Measurements from ENCODE around the gene CXCL13.
"Not testable (repeated sequence)": the region's sequence is repeated elsewhere in the genome, so short reads cannot be mapped to it uniquely, and the experiment has no call there.

CXCL13 gene, protein sequence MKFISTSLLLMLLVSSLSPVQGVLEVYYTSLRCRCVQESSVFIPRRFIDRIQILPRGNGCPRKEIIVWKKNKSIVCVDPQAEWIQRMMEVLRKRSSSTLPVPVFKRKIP

DNA sequence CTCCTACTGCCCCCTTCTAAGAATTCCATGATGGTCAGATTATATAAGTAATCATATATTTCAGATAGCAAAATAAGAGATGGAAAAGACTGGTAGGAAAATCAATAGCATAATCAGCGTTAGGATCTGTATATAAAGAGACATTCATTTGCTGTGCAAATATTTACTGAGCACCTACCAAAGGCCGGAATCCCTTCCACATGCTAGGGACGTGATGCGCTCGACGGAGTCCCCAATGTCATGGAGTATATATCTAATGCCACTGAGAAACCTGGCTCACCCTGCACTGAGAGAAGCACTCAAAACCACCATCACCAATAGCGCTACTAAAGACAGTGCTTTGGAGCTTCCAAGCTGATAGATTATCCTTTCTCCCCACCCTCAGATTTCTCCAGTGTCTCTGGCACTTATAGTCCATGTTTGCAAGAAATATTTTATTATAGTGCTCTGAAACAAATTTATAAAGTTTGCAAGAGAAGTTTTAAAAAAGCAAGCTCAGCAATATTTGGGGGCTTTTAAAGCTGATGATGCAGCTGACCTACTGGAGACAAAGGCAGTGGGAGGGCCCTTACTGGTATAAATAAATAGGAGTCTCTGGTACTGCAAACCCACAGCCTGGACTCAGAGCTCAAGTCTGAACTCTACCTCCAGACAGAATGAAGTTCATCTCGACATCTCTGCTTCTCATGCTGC is at the start of gene CXCL13:
CXCL13 (plus strand) TSS at position 611 of the 693 bp plus-strand sequence; CDS start at position 657, 46 bp downstream.
- TF ChIP-seq, protein P1, sequence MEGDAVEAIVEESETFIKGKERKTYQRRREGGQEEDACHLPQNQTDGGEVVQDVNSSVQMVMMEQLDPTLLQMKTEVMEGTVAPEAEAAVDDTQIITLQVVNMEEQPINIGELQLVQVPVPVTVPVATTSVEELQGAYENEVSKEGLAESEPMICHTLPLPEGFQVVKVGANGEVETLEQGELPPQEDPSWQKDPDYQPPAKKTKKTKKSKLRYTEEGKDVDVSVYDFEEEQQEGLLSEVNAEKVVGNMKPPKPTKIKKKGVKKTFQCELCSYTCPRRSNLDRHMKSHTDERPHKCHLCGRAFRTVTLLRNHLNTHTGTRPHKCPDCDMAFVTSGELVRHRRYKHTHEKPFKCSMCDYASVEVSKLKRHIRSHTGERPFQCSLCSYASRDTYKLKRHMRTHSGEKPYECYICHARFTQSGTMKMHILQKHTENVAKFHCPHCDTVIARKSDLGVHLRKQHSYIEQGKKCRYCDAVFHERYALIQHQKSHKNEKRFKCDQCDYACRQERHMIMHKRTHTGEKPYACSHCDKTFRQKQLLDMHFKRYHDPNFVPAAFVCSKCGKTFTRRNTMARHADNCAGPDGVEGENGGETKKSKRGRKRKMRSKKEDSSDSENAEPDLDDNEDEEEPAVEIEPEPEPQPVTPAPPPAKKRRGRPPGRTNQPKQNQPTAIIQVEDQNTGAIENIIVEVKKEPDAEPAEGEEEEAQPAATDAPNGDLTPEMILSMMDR (IDR thresholded peaks at IDR 0.05; ENCODE audit: borderline replicate concordance, control extremely low read depth, extremely low read depth, insufficient read depth, missing control alignments), result no peak
- in situ Hi-C loops (cut with MboI; ENCODE audit: low sequenced_read_pairs, unreplicated experiment), result loop anchor here (10.0 kb wide), 1 partner anchor 151 kb away; no protein-coding TSS in a partner anchor
- no peak for DNase-seq (ENCODE audit: low spot score)

DNA sequence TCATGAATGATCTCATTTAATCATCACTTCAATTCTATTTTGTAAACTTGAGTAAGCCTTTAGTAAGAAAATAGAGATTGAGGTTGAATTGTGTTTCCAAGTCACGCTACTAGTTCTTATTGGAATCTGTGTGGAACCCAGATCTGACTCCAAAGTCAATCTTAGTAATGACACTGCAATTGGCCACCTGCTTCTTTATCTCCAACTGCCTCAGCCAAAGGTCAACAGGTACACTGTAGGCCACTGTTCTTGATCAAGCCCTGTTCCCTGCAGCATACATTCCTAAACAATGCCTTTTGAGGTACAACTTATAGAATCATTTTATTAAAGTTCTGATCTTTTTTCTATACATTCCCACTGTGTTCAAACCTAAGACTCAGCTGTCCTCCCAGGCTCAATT is 45.5 kb upstream of the CXCL13 start:
- no peak for DNase-seq (ENCODE audit: low spot score)
- TF ChIP-seq, protein P1 (IDR thresholded peaks at IDR 0.05; ENCODE audit: borderline replicate concordance, control extremely low read depth, extremely low read depth, insufficient read depth, missing control alignments), result no peak
- in situ Hi-C loops (cut with MboI; ENCODE audit: low sequenced_read_pairs, unreplicated experiment), result no loop called here

DNA sequence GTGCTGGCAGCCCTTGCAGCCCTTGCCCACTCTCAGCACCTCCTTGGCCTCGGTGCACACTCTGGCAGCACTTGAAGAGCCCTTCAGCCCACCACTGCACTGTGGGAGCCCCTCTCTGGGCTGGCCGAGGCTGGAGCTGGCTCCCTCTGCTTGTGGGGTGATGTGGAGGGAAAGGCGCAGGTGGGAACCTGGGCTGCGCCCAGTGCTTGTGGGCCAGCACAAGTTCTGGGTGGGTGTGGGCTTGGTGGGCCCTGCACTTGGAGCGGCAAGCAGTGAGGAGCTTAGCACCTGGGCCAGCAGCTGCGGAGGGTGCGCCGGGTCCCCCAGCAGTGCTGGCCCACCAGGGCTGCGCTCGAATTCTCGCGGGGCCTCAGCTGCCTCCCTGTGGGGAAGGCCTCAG is 43.9 kb upstream of the CXCL13 start:
- in situ Hi-C loops (cut with MboI; ENCODE audit: low sequenced_read_pairs, unreplicated experiment); DNase-seq (ENCODE audit: low spot score): not testable (repeated sequence)

DNA sequence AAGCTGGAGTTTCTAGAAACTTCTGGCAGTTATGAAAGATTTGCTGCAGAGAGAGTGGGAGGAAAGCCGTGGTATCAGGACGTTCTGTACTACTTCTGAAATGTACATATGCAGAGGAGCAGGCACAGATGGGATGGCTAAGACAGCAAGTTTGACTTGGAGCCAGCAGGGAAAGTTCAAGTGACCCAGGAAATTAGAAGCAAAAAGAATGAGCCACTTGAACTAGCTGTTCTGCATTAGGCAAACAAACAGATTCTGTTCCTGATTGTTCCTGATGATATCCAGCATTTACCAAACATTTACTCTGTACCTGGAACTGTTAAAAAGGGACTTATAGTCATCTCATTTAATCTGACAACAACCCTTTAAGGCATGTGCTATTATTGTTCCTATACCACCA is 41.4 kb upstream of the CXCL13 start:
- no peak for DNase-seq (ENCODE audit: low spot score)
- TF ChIP-seq, protein P1 (IDR thresholded peaks at IDR 0.05; ENCODE audit: borderline replicate concordance, control extremely low read depth, extremely low read depth, insufficient read depth, missing control alignments), result no peak
- in situ Hi-C loops (cut with MboI; ENCODE audit: low sequenced_read_pairs, unreplicated experiment), result no loop called here

DNA sequence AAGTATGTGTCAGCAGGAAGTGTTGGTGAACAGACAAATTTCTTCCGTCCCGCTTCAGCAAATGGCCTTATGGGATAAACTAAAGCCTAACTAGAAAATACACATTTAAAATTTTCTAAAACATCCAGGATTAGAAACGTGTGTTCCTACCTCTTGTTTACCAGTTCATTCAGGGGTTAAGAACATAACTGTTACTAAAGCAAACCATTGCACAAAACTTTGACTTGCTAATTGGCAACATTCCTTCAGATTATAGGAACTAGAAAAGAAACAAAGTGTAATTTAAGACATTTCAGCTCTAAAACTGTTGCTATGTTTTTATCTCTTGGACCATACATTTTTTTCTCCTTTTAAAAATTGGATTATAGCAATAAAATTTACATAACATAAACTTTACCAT is 39.5 kb upstream of the CXCL13 start:
- TF ChIP-seq, protein P1 (IDR thresholded peaks at IDR 0.05; ENCODE audit: borderline replicate concordance, control extremely low read depth, extremely low read depth, insufficient read depth, missing control alignments), result no peak
- in situ Hi-C loops (cut with MboI; ENCODE audit: low sequenced_read_pairs, unreplicated experiment), result no loop called here
- no peak for DNase-seq (ENCODE audit: low spot score)

DNA sequence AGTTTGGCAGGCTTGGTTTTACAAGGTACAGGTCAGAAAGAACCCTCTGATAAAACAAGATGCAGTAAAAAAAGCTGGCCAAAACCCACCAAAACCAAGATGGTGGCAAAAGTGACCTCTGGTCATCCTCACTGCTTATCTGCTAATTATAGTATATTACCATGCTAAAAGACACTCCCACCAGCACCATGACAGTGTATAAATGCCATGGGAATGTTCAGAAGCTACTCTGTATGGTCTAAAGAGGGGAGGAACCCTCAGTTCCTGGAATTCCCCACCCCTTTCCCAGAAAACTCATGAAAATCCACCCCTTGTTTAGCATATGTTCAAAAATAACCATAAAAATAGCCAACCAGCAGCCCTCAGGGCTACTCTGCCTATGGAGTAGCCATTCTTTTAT is 38.1 kb upstream of the CXCL13 start:
- DNase-seq (ENCODE audit: low spot score), result no peak
- in situ Hi-C loops (cut with MboI; ENCODE audit: low sequenced_read_pairs, unreplicated experiment), result no loop called here
- TF ChIP-seq, protein P1 (IDR thresholded peaks at IDR 0.05; ENCODE audit: borderline replicate concordance, control extremely low read depth, extremely low read depth, insufficient read depth, missing control alignments), result no peak

DNA sequence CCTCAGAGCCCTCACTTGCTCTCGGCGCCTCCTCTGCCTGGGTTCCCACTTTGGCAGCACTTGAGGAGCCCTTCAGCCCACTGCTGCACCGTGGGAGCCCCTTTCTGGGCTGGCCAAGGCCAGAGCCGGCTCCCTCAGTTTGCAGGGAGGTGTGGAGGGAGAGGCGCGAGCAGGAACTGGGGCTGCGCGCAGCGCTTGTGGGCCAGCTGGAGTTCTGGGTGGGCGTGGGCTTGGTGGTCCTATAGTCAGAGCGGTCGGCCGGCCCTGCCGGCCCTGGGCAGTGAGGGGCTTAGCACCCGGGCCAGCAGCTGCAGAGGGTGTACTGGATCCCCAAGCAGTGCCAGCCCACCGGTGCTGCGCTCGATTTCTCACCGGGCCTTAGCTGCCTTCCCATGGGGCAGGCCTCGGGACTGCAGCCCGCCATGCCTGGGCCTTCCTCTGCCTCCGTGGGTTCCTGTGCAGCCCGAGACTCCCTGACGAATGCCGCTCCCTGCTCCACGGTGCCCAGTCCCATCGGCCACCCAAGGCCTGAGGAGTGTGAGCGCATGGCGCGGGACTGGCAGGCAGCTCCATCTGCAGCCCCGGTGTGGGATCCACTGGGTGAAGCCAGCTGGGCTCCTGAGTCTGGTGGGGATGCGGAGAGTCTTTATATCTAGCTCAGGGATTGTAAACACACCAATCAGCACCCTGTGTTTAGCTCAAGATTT is 35.0 kb upstream of the CXCL13 start:
- in situ Hi-C loops (cut with MboI; ENCODE audit: low sequenced_read_pairs, unreplicated experiment); DNase-seq (ENCODE audit: low spot score): not testable (repeated sequence)

Measured in GM13976 (cell line).